ENCODE measurements around the gene HBEGF.

DNA sequence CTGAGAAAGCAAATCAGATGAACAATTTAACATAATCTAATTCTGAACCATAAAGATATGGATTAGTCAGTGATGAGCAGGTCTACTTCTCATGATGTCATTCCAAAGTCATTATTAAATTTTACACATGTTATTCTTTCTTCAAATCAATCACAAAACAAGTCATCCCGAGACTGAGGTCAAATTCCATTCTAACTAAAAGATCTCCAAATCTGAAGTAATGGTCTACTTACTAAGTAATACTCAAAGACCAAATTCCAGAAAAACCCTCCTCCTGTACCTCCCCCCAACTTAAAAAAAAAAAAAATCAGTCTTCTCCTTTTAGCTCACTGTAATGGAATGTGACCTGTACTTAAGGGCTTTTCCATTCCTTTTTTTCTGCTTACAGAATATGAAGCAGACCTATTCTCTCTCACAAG, 48.2 kb downstream of the HBEGF start:
- TF ChIP-seq CTCF (IDR thresholded peaks at IDR 0.05; ENCODE audit: borderline replicate concordance, extremely low read depth, low read length, poor library complexity, severe bottlenecking) = no peak
- no peak for TF ChIP-seq EZH2 (IDR thresholded peaks at IDR 0.05; ENCODE audit: borderline replicate concordance, low read depth, low read length, severe bottlenecking)

All from DND-41 (cell line).